Kidney epithelial cell (primary cell): Measurements from ENCODE around the gene KAT8. TPM values are rescaled to one million over a fixed set of nuclear protein-coding genes. Genes with fewer than 3 reads are reported as not detected.

Source experiments
- DNase-seq: peaks from one replicate; pipeline ENCODE4 v3.0.0-alpha.2; 2010; ENCODE audit warnings: low read depth
- H3K27me3 ChIP-seq: 2 replicates; pipeline ENCODE4 v1.6.0; 2011; ENCODE audit warnings: low read length; ENCODE audit not compliant: control insufficient read depth, insufficient read depth
- H3K36me3 ChIP-seq: 2 replicates; pipeline ENCODE4 v1.5.1; 2011; ENCODE audit warnings: low read length; ENCODE audit not compliant: control insufficient read depth, insufficient read depth
- H3K4me3 ChIP-seq: 2 replicates; pipeline ENCODE4 v1.5.1; 2011; ENCODE audit warnings: low read depth, mild to moderate bottlenecking, control low read depth, low read length
- total RNA-seq: library from RNA; depleted of rRNA; stranded (reverse); fragments of >200 nt; gene quantifications from 2 replicates; pipeline ENCODE4 v1.2.3, GENCODE V29; 2015
- TF ChIP-seq, protein P1 (sequence below): IDR thresholded peaks from 2 replicates; pipeline ENCODE4 v1.5.1; 2011; ENCODE audit warnings: mild to moderate bottlenecking, moderate library complexity, low read length, control low read depth, inconsistent platforms; ENCODE audit not compliant: insufficient read depth, poor library complexity, severe bottlenecking

The KAT8 gene
- total RNA-seq, 1 donor from 2014 or later, result 48.7 TPM

GRCh38 chr16:31105677-31106213 is 11.7 kb upstream of the KAT8 start:
- Histone ChIP-seq H3K36me3 (no peaks in the 10 kb centered on the region), H3K27me3 (no peaks in the 10 kb centered on the region), H3K4me3 (no peak overlapping the region)
- TF ChIP-seq, protein P1, sequence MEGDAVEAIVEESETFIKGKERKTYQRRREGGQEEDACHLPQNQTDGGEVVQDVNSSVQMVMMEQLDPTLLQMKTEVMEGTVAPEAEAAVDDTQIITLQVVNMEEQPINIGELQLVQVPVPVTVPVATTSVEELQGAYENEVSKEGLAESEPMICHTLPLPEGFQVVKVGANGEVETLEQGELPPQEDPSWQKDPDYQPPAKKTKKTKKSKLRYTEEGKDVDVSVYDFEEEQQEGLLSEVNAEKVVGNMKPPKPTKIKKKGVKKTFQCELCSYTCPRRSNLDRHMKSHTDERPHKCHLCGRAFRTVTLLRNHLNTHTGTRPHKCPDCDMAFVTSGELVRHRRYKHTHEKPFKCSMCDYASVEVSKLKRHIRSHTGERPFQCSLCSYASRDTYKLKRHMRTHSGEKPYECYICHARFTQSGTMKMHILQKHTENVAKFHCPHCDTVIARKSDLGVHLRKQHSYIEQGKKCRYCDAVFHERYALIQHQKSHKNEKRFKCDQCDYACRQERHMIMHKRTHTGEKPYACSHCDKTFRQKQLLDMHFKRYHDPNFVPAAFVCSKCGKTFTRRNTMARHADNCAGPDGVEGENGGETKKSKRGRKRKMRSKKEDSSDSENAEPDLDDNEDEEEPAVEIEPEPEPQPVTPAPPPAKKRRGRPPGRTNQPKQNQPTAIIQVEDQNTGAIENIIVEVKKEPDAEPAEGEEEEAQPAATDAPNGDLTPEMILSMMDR, result peak; percentile 83
- DNase-seq, result no peak

DNA sequence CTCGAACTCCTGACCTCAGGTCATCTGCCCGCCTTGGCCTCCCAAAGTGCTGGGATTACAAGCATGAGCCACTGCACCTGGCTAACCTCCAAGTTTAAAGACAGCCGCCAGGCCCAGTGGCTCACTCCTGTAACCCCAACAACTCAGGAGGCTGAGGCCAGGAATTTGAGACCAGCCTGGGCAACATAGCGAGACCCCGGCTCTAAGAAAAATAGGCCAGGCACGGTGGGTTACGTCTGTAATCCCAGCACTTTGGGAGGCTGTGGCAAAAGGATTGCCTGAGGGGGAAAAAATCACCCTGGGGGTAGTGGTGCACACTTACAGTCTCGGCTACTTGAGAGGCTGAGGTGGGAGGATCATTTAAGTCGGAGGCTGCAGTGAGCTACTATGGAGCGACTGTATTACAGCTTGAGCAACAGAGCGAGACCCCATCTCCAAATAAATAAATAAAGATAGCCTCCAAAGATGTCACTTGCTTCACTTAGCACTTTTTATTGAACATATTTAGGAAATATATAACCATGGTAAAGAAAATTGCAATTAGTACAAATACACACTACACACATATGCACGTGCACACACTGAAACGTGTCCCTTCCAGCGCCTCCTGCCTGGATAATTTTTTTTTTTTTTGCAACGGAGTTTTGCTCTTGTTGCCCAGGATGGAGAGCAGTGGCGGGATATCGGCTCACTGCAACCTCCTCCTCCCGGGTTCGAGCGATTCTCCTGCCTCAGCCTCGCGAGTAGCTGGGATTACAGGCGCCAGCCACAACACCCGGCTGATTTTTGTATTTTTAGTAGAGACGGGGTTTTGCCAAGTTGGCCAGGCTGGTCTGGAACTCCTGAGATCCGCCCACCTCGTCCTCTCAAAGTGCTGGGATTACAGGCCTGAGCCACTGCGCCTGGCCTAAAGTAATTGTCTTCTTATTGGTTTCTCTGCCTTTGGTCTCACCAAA is 10.7 kb upstream of the KAT8 start:
- no peak for DNase-seq
- H3K27me3 ChIP-seq, result no peaks in the 10 kb centered on the region
- TF ChIP-seq, protein P1, result no peak
- H3K4me3 ChIP-seq, result no peak overlapping the region
- H3K36me3 ChIP-seq, result peaks cover 2% of the 10 kb centered on the region

- DNase-seq, result no peak
- Histone ChIP-seq H3K4me3 (no peak overlapping the region), H3K27me3 (no peaks in the 10 kb centered on the region), H3K36me3 (peaks cover 2% of the 10 kb centered on the region)
- TF ChIP-seq, protein P1, result no peak
Observed at GRCh38 chr16:31107465-31107867, 10.0 kb upstream of the KAT8 start.

- H3K27me3 ChIP-seq, result no peaks in the 10 kb centered on the region
- TF ChIP-seq, protein P1, result no peak
- H3K36me3 ChIP-seq, result peaks cover 2% of the 10 kb centered on the region
- H3K4me3 ChIP-seq, result peak within 1 kb of the TSS; percentile 98
- no peak for DNase-seq
Observed at GRCh38 chr16:31108035-31108793, 9.2 kb upstream of the KAT8 start, which contains the start of gene BCKDK. Gene BCKDK, plus strand, starts transcription at chr16:31108386. Its CDS starts 838 bp downstream, at chr16:31109224.

DNA sequence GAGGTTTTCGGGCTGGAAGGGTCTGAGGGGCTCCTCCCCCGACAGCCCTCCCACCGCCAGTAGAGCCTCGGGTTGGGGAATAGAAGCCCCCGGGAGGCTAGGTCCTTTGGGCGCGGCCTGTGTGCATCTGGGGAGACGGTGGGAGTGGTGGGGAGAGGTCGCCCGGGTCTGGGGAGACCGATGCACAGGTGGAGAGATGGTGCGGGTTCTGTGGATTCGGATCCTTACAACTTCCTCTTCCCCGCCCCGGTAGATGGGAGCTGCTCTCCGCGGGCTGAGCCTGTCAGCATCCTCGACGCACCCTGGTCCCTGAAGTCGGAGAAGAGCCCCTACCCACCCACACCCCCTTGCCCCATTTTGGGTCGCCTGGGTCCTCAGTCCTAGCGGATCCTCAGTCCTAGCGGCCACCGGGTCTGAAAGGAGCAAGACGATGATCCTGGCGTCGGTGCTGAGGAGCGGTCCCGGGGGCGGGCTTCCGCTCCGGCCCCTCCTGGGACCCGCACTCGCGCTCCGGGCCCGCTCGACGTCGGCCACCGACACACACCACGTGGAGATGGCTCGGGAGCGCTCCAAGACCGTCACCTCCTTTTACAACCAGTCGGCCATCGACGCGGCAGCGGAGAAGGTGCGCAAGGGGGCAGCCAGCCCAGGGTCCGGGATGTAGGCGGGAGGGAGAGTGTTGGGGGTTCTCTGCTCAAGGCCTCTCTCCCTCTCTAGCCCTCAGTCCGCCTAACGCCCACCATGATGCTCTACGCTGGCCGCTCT is 8.5 kb upstream of the KAT8 start:
- H3K27me3 ChIP-seq, result no peaks in the 10 kb centered on the region
- H3K4me3 ChIP-seq, result peak overlapping the region; percentile 98
- no peak for DNase-seq
- H3K36me3 ChIP-seq, result peaks cover 2% of the 10 kb centered on the region
- TF ChIP-seq, protein P1, result no peak
